SK-N-SH treated with all-trans-retinoic acid at 6 μM for 48 hours (cell line): Measurements from ENCODE around the gene USP4.

ENCODE experiments used
- ATAC-seq: fragments of 200-7000 bp; cut with Tn5 transposase; 3 replicates; pipeline ENCODE4 v1.9.1; 2020; ENCODE audit warnings: mild to moderate bottlenecking, moderate library complexity
- ARNTL ChIP-seq: fragments of 450-650 bp; formaldehyde crosslinking; IDR thresholded peaks from 2 replicates; pipeline ENCODE4 v1.5.0; 2020; ENCODE audit warnings: low read depth, mild to moderate bottlenecking, moderate library complexity, borderline replicate concordance
- BACH2 ChIP-seq: fragments of 250-450 bp; sonication (Bioruptor Pico); IDR thresholded peaks from 2 replicates; pipeline ENCODE4 v1.9.0; 2021; ENCODE audit warnings: mild to moderate bottlenecking, borderline replicate concordance
- CREB5 ChIP-seq: fragments of 250-450 bp; sonication (Bioruptor Pico); IDR thresholded peaks from 2 replicates; pipeline ENCODE4 v1.5.1; 2020; ENCODE audit warnings: low read depth, mild to moderate bottlenecking, moderate library complexity
- CSDC2 ChIP-seq: fragments of 250-450 bp; sonication (Bioruptor Pico); IDR thresholded peaks from 2 replicates; pipeline ENCODE4 v1.5.0; 2020; ENCODE audit warnings: mild to moderate bottlenecking, moderate library complexity
- CSRNP3 ChIP-seq: fragments of 250-450 bp; sonication (Bioruptor Pico); IDR thresholded peaks from 2 replicates; pipeline ENCODE4 v1.5.1; 2021; ENCODE audit warnings: mild to moderate bottlenecking, moderate library complexity
- ESRRG ChIP-seq: fragments of 250-450 bp; sonication (Bioruptor Pico); IDR thresholded peaks from 2 replicates; pipeline ENCODE4 v1.6.1; 2021; ENCODE audit warnings: mild to moderate bottlenecking
- GLIS3 ChIP-seq: fragments of 250-450 bp; sonication (Bioruptor Pico); IDR thresholded peaks from 2 replicates; pipeline ENCODE4 v1.5.0; 2020; ENCODE audit warnings: mild to moderate bottlenecking, moderate library complexity
- ISL1 ChIP-seq: fragments of 250-450 bp; sonication (Bioruptor Pico); IDR thresholded peaks from 2 replicates; pipeline ENCODE4 v2.1.2; 2022; ENCODE audit warnings: mild to moderate bottlenecking, moderate library complexity
- OSR1 ChIP-seq: fragments of 250-450 bp; sonication (Bioruptor Pico); IDR thresholded peaks from 2 replicates; pipeline ENCODE4 v1.8.0; 2022; ENCODE audit warnings: moderate library complexity, mild to moderate bottlenecking, inconsistent platforms
- PATZ1 ChIP-seq: fragments of 250-450 bp; sonication (Bioruptor Pico); IDR thresholded peaks from 2 replicates; pipeline ENCODE4 v1.8.0; 2020; ENCODE audit warnings: mild to moderate bottlenecking, moderate library complexity, borderline replicate concordance
- POU6F1 ChIP-seq: fragments of 250-450 bp; sonication (Bioruptor Pico); IDR thresholded peaks from 2 replicates; pipeline ENCODE4 v1.8.0; 2021; ENCODE audit warnings: low read depth, mild to moderate bottlenecking, moderate library complexity, borderline replicate concordance
- SNAI2 ChIP-seq: fragments of 250-450 bp; sonication (Bioruptor Pico); IDR thresholded peaks from 2 replicates; pipeline ENCODE4 v1.5.0; 2020; ENCODE audit warnings: mild to moderate bottlenecking, moderate library complexity
- TCF4 ChIP-seq: fragments of 250-450 bp; sonication (Bioruptor Pico); IDR thresholded peaks from 2 replicates; pipeline ENCODE4 v1.8.0; 2021; ENCODE audit warnings: mild to moderate bottlenecking, moderate library complexity, borderline replicate concordance
- TOX ChIP-seq: fragments of 250-450 bp; sonication (Bioruptor Pico); IDR thresholded peaks from 2 replicates; pipeline ENCODE4 v1.8.0; 2021; ENCODE audit warnings: mild to moderate bottlenecking, moderate library complexity, borderline replicate concordance
- TSHZ2 ChIP-seq: fragments of 250-450 bp; sonication (Bioruptor Pico); IDR thresholded peaks from 2 replicates; pipeline ENCODE4 v1.5.0; 2020; ENCODE audit warnings: mild to moderate bottlenecking, moderate library complexity
- ZC3H10 ChIP-seq: fragments of 250-450 bp; sonication (Bioruptor Pico); IDR thresholded peaks from 2 replicates; pipeline ENCODE4 v1.5.1; 2021; ENCODE audit warnings: mild to moderate bottlenecking, moderate library complexity
- ZFP3 ChIP-seq: fragments of 250-450 bp; sonication (Bioruptor Pico); IDR thresholded peaks from 2 replicates; pipeline ENCODE4 v1.5.0; 2020; ENCODE audit warnings: mild to moderate bottlenecking, moderate library complexity
- ZFP30 ChIP-seq: fragments of 450-650 bp; formaldehyde crosslinking; IDR thresholded peaks from 2 replicates; pipeline ENCODE4 v1.5.0; 2022; ENCODE audit warnings: mild to moderate bottlenecking, moderate library complexity
- ZNF565 ChIP-seq: fragments of 450-650 bp; formaldehyde crosslinking; conservative IDR thresholded peaks from 2 replicates; pipeline ENCODE4 v1.5.0; 2020; ENCODE audit warnings: low read depth, mild to moderate bottlenecking, moderate library complexity
- ZNF70 ChIP-seq: fragments of 450-650 bp; formaldehyde crosslinking; IDR thresholded peaks from 2 replicates; pipeline ENCODE4 v1.5.0; 2020; ENCODE audit warnings: mild to moderate bottlenecking, moderate library complexity
- ZNF8 ChIP-seq: fragments of 450-650 bp; formaldehyde crosslinking; IDR thresholded peaks from 2 replicates; pipeline ENCODE4 v1.5.0; 2020; ENCODE audit warnings: mild to moderate bottlenecking, moderate library complexity

USP4 gene

GRCh38 chr3:49362561-49362960, 22.7 kb upstream of the USP4 start:
- no peak for ATAC-seq
- TF ChIP-seq PATZ1 (CRISPR knock-in tag) = no peak
- TF ChIP-seq TOX (CRISPR knock-in tag) = no peak
- TF ChIP-seq GLIS3 = no peak
- TF ChIP-seq ISL1 (CRISPR knock-in tag) = no peak
- TF ChIP-seq ZFP30 (CRISPR knock-in tag) = no peak
- TF ChIP-seq ZFP3 = no peak
- no peak for TF ChIP-seq ZNF565 (CRISPR knock-in tag)
- no peak for TF ChIP-seq TSHZ2 (CRISPR knock-in tag)
- no peak for TF ChIP-seq CREB5 (CRISPR knock-in tag)
- no peak for TF ChIP-seq CSRNP3 (CRISPR knock-in tag)
- no peak for TF ChIP-seq ZNF70 (CRISPR knock-in tag)
- TF ChIP-seq ARNTL = no peak
- no peak for TF ChIP-seq ZNF8 (CRISPR knock-in tag)
- no peak for TF ChIP-seq TCF4 (CRISPR knock-in tag)
- no peak for TF ChIP-seq ESRRG (CRISPR knock-in tag)
- no peak for TF ChIP-seq SNAI2 (CRISPR knock-in tag)

GRCh38 chr3:49359623-49360022, 19.8 kb upstream of the USP4 start:
- ATAC-seq = no peak

More at GRCh38 chr3:49359623-49360022, 19.8 kb upstream of the USP4 start:
- TF ChIP-seq ZFP3 (no peak), ISL1 (CRISPR knock-in tag) (no peak), GLIS3 (no peak), TSHZ2 (CRISPR knock-in tag) (no peak), OSR1 (CRISPR knock-in tag) (no peak), CREB5 (CRISPR knock-in tag) (no peak), ZFP30 (CRISPR knock-in tag) (no peak), BACH2 (CRISPR knock-in tag) (no peak), CSDC2 (CRISPR knock-in tag) (no peak), SNAI2 (CRISPR knock-in tag) (no peak), ZNF565 (CRISPR knock-in tag) (no peak), CSRNP3 (CRISPR knock-in tag) (no peak), ZC3H10 (CRISPR knock-in tag) (no peak), ZNF8 (CRISPR knock-in tag) (no peak), POU6F1 (CRISPR knock-in tag) (no peak), ZNF70 (CRISPR knock-in tag) (no peak), TOX (CRISPR knock-in tag) (no peak), ARNTL (no peak)
